Fibroblast of lung (primary cell): ENCODE results near the gene ZSCAN4. TPM values are rescaled to one million over a fixed set of nuclear protein-coding genes. Genes with fewer than 3 reads are reported as not detected.
A peak's percentile ranks its signal among the peaks of the same experiment; 100 is the strongest.

Source experiments
- DNase-seq, 2 donors: peaks; one replicate each; pipeline versions ENCODE4 v3.0.0 to v3.0.0-alpha.2; 2010; ENCODE audit warnings: low read depth in 2 of 2
- H2AFZ ChIP-seq: 2 replicates; pipeline ENCODE4 v1.5.1; 2012; ENCODE audit warnings: low read length, control low read depth, inconsistent platforms
- H3K27ac ChIP-seq: 2 replicates; pipeline ENCODE4 v1.5.1; 2011; ENCODE audit warnings: low read length, control low read depth; ENCODE audit not compliant: insufficient read depth
- H3K27me3 ChIP-seq: 2 replicates; pipeline ENCODE4 v1.5.1; 2011; ENCODE audit warnings: mild to moderate bottlenecking, low read length; ENCODE audit not compliant: control insufficient read depth, insufficient read depth
- H3K36me3 ChIP-seq: 2 replicates; pipeline ENCODE4 v1.5.1; 2011; ENCODE audit warnings: low read length; ENCODE audit not compliant: control insufficient read depth, insufficient read depth
- H3K4me1 ChIP-seq: 2 replicates; pipeline ENCODE4 v1.5.1; 2011; ENCODE audit warnings: low read length; ENCODE audit not compliant: control insufficient read depth, insufficient read depth; ENCODE audit errors: extremely low read depth
- H3K4me2 ChIP-seq: 2 replicates; pipeline ENCODE4 v1.5.1; 2011; ENCODE audit warnings: low read length, control low read depth; ENCODE audit not compliant: insufficient read depth; ENCODE audit errors: extremely low read depth
- H3K4me3 ChIP-seq, 4 experiments: fragments of 200-600 bp in 1 of 4; sonication (generic) in 1 of 4; replicated peaks in 1 of 4; 2 replicates each; pipeline ENCODE4 v1.5.1; 2011 to 2016; ENCODE audit warnings: low read length in 4 of 4, low read depth in 3 of 4, mild to moderate bottlenecking in 3 of 4, control low read depth in 2 of 4, inconsistent platforms in 1 of 4, mixed read lengths in 1 of 4; ENCODE audit not compliant: insufficient read depth in 1 of 4; ENCODE audit errors: control extremely low read depth in 1 of 4
- H3K79me2 ChIP-seq: 2 replicates; pipeline ENCODE4 v1.5.1; 2012; ENCODE audit warnings: mild to moderate bottlenecking, low read length, inconsistent platforms; ENCODE audit not compliant: control insufficient read depth, insufficient read depth
- H3K9ac ChIP-seq: 2 replicates; pipeline ENCODE4 v1.5.1; 2011; ENCODE audit warnings: mild to moderate bottlenecking, low read length, control low read depth; ENCODE audit not compliant: insufficient read depth
- H3K9me3 ChIP-seq: 2 replicates; pipeline ENCODE4 v1.5.1; 2012; ENCODE audit warnings: low read depth, low read length; ENCODE audit not compliant: control insufficient read depth, insufficient read depth
- H4K20me1 ChIP-seq: 2 replicates; pipeline ENCODE4 v1.5.1; 2011; ENCODE audit warnings: low read length; ENCODE audit not compliant: control insufficient read depth, insufficient read depth; ENCODE audit errors: extremely low read depth
- CTCF ChIP-seq, 2 donors: IDR thresholded peaks in 1 of 2; conservative IDR thresholded peaks in 1 of 2; 1 replicate in 1 of 2; 2 replicates in 1 of 2; pipeline ENCODE4 v1.5.1; 2011 to 2012; ENCODE audit warnings: low read length in 2 of 2, control low read depth in 1 of 2, inconsistent platforms in 1 of 2, low read depth in 1 of 2, mild to moderate bottlenecking in 1 of 2
- EZH2 ChIP-seq: IDR thresholded peaks from 2 replicates; pipeline ENCODE4 v1.5.1; 2012; ENCODE audit warnings: low read length, control low read depth, mild to moderate bottlenecking; ENCODE audit errors: missing control alignments
- polyA plus RNA-seq, 2 donors: library from polyadenylated mRNA; depleted of rRNA in 1 of 2; stranded (reverse) in 1 of 2; unstranded in 1 of 2; fragments of >200 nt; gene quantifications; 2 replicates each; pipeline ENCODE4 v1.2.1, GENCODE V29; 2011 to 2012; ENCODE audit warnings: missing spikeins in 1 of 2
- total RNA-seq: library from RNA; depleted of rRNA; stranded (reverse); fragments of >200 nt; gene quantifications from 2 replicates; pipeline ENCODE4 v1.2.1, GENCODE V29; 2014

ZSCAN4 gene
- total and polyA plus RNA-seq, 2 donors (not counting 1 experiment from before 2014, with no cell fraction given) = not detected

GRCh38 chr19:57708641-57709361 is 40.1 kb downstream of the ZSCAN4 start, which contains the start of gene ZNF154:
ZNF154 (minus strand) TSS chr19:57709204; CDS start chr19:57708971, 233 bp downstream.
- Histone ChIP-seq H3K4me1 (peaks cover 2% of the 10 kb centered on the region), H3K27ac (peak within 1 kb of the TSS; percentile 39), H3K36me3 (no peaks in the 10 kb centered on the region), H3K27me3 (no peaks in the 10 kb centered on the region), H3K4me3 (peak within 1 kb of the TSS; percentile 53 to 91 (median 72)), H3K9ac (peak within 1 kb of the TSS; percentile 71), H3K9me3 (no peaks in the 10 kb centered on the region), H4K20me1 (no peaks in the 10 kb centered on the region), H3K79me2 (no peaks in the 10 kb centered on the region), H3K4me2 (peak within 1 kb of the TSS; percentile 78), H2AFZ (peak within 1 kb of the TSS; percentile 58)
- peak; percentile 79 to 84 for DNase-seq
- TF ChIP-seq EZH2 = no peak
- TF ChIP-seq CTCF (conservative IDR thresholded peaks at IDR 0.05 in 1 of 2, IDR thresholded peaks at IDR 0.05 in 1 of 2; ENCODE audit: low read depth in 1 of 2, low read length in 2 of 2) = no peak

GRCh38 chr19:57709616-57710015 is 40.9 kb downstream of the ZSCAN4 start:
- H2AFZ ChIP-seq = peak overlapping the region; percentile 58
- no peaks in the 10 kb centered on the region for H3K36me3 ChIP-seq
- peak overlapping the region; percentile 78 for H3K4me2 ChIP-seq
- no peaks in the 10 kb centered on the region for H3K79me2 ChIP-seq
- H3K4me3 ChIP-seq = peak overlapping the region in 2 of 4 experiments; percentile 80 to 91
- no peaks in the 10 kb centered on the region for H3K9me3 ChIP-seq
- H3K4me1 ChIP-seq = peaks cover 2% of the 10 kb centered on the region
- TF ChIP-seq CTCF (conservative IDR thresholded peaks at IDR 0.05 in 1 of 2, IDR thresholded peaks at IDR 0.05 in 1 of 2; ENCODE audit: low read depth in 1 of 2, low read length in 2 of 2) = no peak
- no peak for DNase-seq
- H4K20me1 ChIP-seq = no peaks in the 10 kb centered on the region
- no peak overlapping the region for H3K27ac ChIP-seq
- no peak overlapping the region for H3K9ac ChIP-seq
- no peaks in the 10 kb centered on the region for H3K27me3 ChIP-seq

GRCh38 chr19:57712222-57712621 is 43.5 kb downstream of the ZSCAN4 start:
- Histone ChIP-seq H3K79me2 (no peaks in the 10 kb centered on the region), H3K4me3 (no peak overlapping the region), H4K20me1 (no peaks in the 10 kb centered on the region), H3K4me2 (no peak overlapping the region), H3K27ac (no peak overlapping the region), H3K9me3 (no peaks in the 10 kb centered on the region), H3K4me1 (peaks cover 2% of the 10 kb centered on the region), H3K27me3 (no peaks in the 10 kb centered on the region), H2AFZ (no peak overlapping the region), H3K36me3 (no peaks in the 10 kb centered on the region), H3K9ac (no peak overlapping the region)
- DNase-seq = no peak
- TF ChIP-seq CTCF (conservative IDR thresholded peaks at IDR 0.05 in 1 of 2, IDR thresholded peaks at IDR 0.05 in 1 of 2; ENCODE audit: low read depth in 1 of 2, low read length in 2 of 2) (no peak), EZH2 (no peak)
